Aorta (tissue), 5 donors: ENCODE data around the gene RING1. TPM values are rescaled to one million over a fixed set of nuclear protein-coding genes. Genes with fewer than 3 reads are reported as not detected.

Experiments used
- ATAC-seq: fragments of 200-7000 bp; cut with Tn5 transposase; one replicate; pipeline ENCODE4 v1.9.1; 2022; ENCODE audit warnings: moderate library complexity; ENCODE audit not compliant: low FRiP score
- DNase-seq, 2 donors: peaks; one replicate each; pipeline ENCODE4 v3.0.0-alpha.2; 2020
- H3K27ac ChIP-seq, 2 donors: one replicate each; pipeline ENCODE4 v1.5.1; 2013; ENCODE audit warnings: low read length in 2 of 2, mild to moderate bottlenecking in 2 of 2, moderate library complexity in 2 of 2, control low read depth in 1 of 2, inconsistent platforms in 1 of 2, low read depth in 1 of 2
- H3K27me3 ChIP-seq, 2 donors: one replicate each; pipeline ENCODE4 v1.6.1; 2013; ENCODE audit warnings: control low read depth in 1 of 2, low read length in 1 of 2, mild to moderate bottlenecking in 1 of 2, moderate library complexity in 1 of 2; ENCODE audit not compliant: insufficient read depth in 2 of 2, control insufficient read depth in 1 of 2
- H3K36me3 ChIP-seq, 2 donors: one replicate each; pipeline ENCODE4 v1.6.1; 2013; ENCODE audit warnings: control low read depth in 1 of 2, low read length in 1 of 2, mild to moderate bottlenecking in 1 of 2; ENCODE audit not compliant: insufficient read depth in 2 of 2, control insufficient read depth in 1 of 2
- H3K4me1 ChIP-seq, 2 donors: one replicate each; pipeline ENCODE4 v1.6.1; 2013; ENCODE audit warnings: low read length in 2 of 2, control low read depth in 1 of 2, mild to moderate bottlenecking in 1 of 2, moderate library complexity in 1 of 2; ENCODE audit not compliant: insufficient read depth in 2 of 2, control insufficient read depth in 1 of 2
- H3K4me3 ChIP-seq, 2 donors: one replicate each; pipeline ENCODE4 v1.5.1; 2013; ENCODE audit warnings: low read length in 2 of 2, control low read depth in 1 of 2, mild to moderate bottlenecking in 1 of 2
- H3K9me3 ChIP-seq: one replicate; pipeline ENCODE4 v1.6.1; 2013; ENCODE audit warnings: mild to moderate bottlenecking, low read length; ENCODE audit not compliant: control insufficient read depth
- WGBS, 2 donors: extraction: QIAGEN DNeasy Blood & Tissue Kit; methylation state at CpG; one replicate each; pipeline ENCODE4 v1.1.7; 2013; 5-methylcytosine and 5-hydroxymethylcytosine counted together
- intact Hi-C, 2 donors: fragments of 100-400 bp; cut with DNase I; formaldehyde crosslinking; loops; one replicate each; pipeline versions ENCODE4 v1.14.2 to v1.15.0; 2022
- polyA plus RNA-seq, 2 donors: library from polyadenylated mRNA; stranded (reverse); fragments of 200-250 nt; gene quantifications; one replicate each; pipeline ENCODE4 v1.2.3, GENCODE V29; 2013
- total RNA-seq, 2 donors: library from RNA; stranded (reverse); fragmentation: NEBNext Ultra II Directional; extraction: Animal tissue kit (Norgen Biotek cat#: 25700); gene quantifications; one replicate each; pipeline ENCODE4 v1.2.1, GENCODE V29; 2021
- donor health status: healthy with polysubstance abuse.
- donor health status: Bipolar disorder and iron deficiency.
- donor health status: DM: no; HTN: no; CAD: no.
- donor health status: DM: no; HTN: no; CAD: no.
- donor health status: DM: yes; HTN: yes; CAD: no.

The RING1 gene
- total and polyA plus RNA-seq, 4 donors: 26.4 to 64.0 (median 36.1) TPM

DNA sequence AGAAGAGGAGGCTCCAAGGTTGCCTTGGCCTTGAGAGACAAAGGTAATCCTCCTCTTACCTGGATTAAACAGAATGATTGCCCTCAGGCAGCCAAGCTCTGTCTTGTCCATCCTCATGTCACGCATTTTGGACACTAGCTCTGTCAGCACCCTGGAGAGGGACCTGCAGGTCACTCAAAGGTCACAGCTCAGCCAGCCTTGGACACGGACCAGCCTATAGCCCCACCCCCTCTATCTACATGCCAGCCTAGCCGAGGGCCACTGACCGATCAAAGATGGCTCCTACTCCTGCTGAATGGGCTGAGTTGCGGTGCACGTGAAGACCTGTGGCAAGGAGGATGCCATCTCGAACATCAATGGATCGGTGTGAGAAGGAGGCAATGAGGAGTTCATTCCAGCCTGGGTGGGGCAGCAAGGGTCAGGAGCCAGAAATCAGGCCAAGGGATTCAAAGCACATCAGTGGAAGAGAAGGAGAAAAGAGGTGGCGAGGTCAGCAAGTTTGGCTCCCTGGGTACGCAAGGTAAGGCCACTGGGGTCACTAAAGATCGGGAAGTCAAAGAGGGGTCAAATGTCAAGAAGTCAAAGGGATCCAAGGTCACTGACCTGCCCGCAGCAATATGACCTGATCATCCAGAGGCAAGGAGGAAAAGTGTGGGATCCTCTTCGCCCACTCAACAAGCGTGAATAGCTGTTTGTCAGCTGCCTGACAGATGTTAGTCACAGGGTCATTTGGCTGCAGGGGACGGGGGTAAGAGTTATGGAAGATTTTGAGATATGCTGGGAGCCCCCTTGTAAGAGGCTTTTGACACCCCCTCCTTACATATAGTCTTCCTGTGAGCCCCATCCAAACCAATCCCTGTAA, 12.8 kb upstream of the RING1 start:
- 73% methylated on average over 15 of the region's 15 CpGs for WGBS, 2 donors
- no peaks in the 10 kb centered on the region for H3K27me3 ChIP-seq
- peaks cover 0 to 6% of the 10 kb centered on the region in 2 donors for H3K36me3 ChIP-seq
- H3K4me1 ChIP-seq: no peaks in the 10 kb centered on the region
- H3K4me3 ChIP-seq: no peak overlapping the region
- H3K9me3 ChIP-seq: no peaks in the 10 kb centered on the region
- peak; percentile 11 to 70 for DNase-seq
- no peak overlapping the region for H3K27ac ChIP-seq
- ATAC-seq: no peak
- intact Hi-C loops: loop anchor here (2.0 to 5.0 kb wide), 2 partner anchors 33 to 35 kb away; no protein-coding TSS in a partner anchor

DNA sequence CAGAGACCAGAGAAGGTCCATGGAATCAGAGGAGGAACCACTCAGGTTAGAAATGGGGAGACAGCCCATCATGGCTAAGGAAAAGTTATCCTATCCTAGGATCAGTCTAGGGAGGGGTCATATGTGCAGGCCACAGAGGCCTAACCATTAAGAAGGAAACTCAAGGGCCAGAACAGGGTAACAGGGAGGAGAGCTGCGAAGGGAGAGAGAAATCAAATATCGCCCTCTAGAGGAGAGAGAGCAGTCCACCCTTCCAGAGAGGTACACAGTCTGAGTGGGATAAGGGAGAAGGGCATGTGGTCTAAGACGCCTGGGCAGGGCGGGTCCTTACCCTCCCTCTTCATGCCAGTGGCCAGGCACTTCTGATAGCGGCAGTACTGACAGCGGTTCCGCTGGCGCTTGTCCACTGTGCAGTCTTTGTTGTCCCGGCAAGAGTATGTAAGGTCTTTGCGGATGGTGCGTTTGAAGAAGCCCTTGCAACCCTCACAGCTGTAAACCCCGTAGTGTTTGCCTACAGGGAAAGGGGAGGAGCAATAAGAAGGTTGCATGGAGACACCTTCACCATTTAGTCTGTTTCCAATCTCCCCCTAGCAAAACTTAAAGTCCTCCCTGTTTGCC, 10.8 kb upstream of the RING1 start:
- Histone ChIP-seq H3K9me3 (no peaks in the 10 kb centered on the region), H3K27ac (no peak overlapping the region), H3K4me1 (no peaks in the 10 kb centered on the region), H3K4me3 (no peak overlapping the region), H3K36me3 (peaks cover 0 to 6% of the 10 kb centered on the region in 2 donors), H3K27me3 (no peaks in the 10 kb centered on the region)
- peak; percentile 49 to 75 for DNase-seq
- ATAC-seq: no peak
- WGBS, 2 donors: 31% methylated on average over 12 of the region's 12 CpGs
- intact Hi-C loops: loop anchor here (2.0 to 5.0 kb wide), 2 partner anchors 35 to 37 kb away; no protein-coding TSS in a partner anchor

DNA sequence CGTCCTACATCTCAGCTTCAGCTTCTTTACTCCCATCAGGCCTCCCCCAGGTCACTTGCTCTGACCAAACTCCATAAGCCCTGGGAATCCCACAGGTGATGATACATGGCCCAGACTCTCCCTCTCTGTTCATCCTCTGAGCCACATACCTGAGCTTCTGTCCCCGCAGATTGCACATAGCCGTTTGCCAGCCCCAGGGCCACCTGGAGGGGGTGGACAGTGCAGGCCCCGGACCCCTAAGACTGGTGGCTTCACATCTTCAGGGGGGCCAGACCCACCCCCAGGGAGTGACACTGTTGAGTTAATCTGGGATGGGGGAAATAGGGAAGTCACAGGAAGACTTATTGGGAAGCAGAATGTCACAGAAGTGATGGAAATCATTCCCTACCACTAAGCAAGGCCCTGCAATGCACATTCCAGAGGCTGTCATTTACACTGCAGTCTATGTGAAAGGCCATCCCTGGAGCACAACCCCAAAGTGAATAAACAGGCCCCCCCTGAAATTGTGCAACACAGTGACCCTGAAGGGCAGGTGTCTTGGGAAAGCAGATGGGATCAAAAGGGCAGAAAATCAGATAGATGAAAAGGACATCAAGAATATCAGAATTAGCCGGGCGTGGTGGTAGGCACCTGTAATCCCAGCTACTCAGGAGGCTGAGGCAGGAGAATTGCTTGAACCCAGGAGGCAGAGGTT, 10.0 kb upstream of the RING1 start:
- Histone ChIP-seq H3K4me1 (no peaks in the 10 kb centered on the region), H3K4me3 (no peak overlapping the region), H3K27ac (no peak overlapping the region), H3K36me3 (peaks cover 0 to 6% of the 10 kb centered on the region in 2 donors), H3K27me3 (no peaks in the 10 kb centered on the region), H3K9me3 (no peaks in the 10 kb centered on the region)
- peak; percentile 20 to 51 for DNase-seq
- intact Hi-C loops: loop anchor here in 1 of 2 donors (5.0 kb wide), 1 partner anchor 36 kb away; no protein-coding TSS in a partner anchor
- no peak for ATAC-seq
- 67 to 70% methylated on average over 6 of the region's 6 CpGs for WGBS, 2 donors

DNA sequence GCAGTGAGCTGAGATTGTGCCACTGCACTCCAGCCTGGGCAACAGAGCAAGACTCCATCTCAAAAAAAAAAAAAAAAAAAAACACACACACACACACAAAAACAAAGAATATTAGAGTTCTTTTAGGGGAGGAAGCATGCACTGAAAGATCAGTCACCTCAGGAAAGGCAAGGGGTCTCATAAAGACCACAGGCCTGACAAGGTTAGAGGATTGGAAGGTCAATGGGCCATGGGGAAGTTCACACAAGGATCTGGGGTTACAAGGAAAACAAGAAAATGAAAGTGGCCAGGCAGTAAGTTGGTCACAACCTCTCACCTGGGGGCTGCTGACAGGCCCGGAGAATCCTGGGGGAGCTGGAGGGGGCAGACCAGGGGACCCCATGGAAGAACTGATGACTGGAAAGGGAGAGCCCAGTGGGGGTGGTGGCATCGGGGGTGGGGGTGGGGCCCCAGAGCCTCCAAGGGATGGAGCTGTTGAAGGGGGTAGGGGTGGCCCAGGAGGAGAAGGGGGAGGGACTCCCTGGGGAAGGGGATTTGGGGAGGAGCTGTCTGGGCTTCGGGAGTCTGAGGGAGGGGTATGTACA, 9.4 kb upstream of the RING1 start:
- no peaks in the 10 kb centered on the region for H3K9me3 ChIP-seq
- no peak for ATAC-seq
- H3K27ac ChIP-seq: no peak overlapping the region

DNA sequence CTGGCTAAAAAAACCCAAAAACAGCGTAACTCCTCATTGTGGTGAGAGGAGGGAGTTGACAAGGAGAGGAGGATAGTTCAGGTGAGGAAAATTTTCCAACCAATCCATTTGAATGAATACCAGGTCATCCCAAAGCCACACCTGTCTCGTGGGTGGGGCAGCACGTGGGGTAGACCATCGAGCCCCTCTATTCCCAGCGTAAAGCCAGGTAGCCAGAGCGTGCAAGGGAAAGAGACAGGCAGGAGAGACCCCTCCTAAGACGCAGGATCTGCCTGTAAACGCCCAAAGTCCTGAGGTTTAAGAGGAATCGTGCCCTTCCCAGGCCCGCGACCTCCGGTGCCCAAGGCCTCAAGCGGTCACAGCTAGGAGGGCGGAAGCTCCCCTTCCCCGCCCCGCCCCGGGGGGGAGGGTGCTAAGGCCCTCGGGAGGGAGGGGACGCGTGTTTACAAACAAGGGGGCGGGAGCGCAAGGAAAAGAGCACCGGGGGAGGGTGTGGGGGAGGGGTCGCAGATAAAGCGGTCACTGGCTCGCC, 8.5 kb upstream of the RING1 start:
- H3K27ac ChIP-seq: peak overlapping the region in 1 of 2 donors; percentile 61
- peak; percentile 54 for ATAC-seq
- DNase-seq: peak in 1 of 2 donors; percentile 82
- H3K4me3 ChIP-seq: peak overlapping the region; percentile 36 to 72
- no peaks in the 10 kb centered on the region for H3K9me3 ChIP-seq
- H3K4me1 ChIP-seq: no peaks in the 10 kb centered on the region
- WGBS, 2 donors: 0 to 2% methylated on average over 24 to 26 of the region's 26 CpGs
- intact Hi-C loops: loop anchor here in 1 of 2 donors (2.0 to 10.0 kb wide), 7 partner anchors 37 to 1795 kb away; partner anchors contain the start of genes BRD2, CUTA, GPSM3 and MICA
- H3K27me3 ChIP-seq: no peaks in the 10 kb centered on the region
- peaks cover 0 to 8% of the 10 kb centered on the region in 2 donors for H3K36me3 ChIP-seq

More for the DNA sequence above, 9.4 kb upstream of the RING1 start:
- Histone ChIP-seq H3K36me3 (peaks cover 0 to 8% of the 10 kb centered on the region in 2 donors), H3K4me3 (peak overlapping the region in 1 of 2 donors; percentile 72), H3K4me1 (no peaks in the 10 kb centered on the region), H3K27me3 (no peaks in the 10 kb centered on the region)
- intact Hi-C loops: loop anchor here in 1 of 2 donors (5.0 kb wide), 1 partner anchor 37 kb away; no protein-coding TSS in a partner anchor
- 9 to 26% methylated on average over 2 to 3 of the region's 3 CpGs for WGBS, 2 donors
- DNase-seq: peak in 1 of 2 donors; percentile 22

DNA sequence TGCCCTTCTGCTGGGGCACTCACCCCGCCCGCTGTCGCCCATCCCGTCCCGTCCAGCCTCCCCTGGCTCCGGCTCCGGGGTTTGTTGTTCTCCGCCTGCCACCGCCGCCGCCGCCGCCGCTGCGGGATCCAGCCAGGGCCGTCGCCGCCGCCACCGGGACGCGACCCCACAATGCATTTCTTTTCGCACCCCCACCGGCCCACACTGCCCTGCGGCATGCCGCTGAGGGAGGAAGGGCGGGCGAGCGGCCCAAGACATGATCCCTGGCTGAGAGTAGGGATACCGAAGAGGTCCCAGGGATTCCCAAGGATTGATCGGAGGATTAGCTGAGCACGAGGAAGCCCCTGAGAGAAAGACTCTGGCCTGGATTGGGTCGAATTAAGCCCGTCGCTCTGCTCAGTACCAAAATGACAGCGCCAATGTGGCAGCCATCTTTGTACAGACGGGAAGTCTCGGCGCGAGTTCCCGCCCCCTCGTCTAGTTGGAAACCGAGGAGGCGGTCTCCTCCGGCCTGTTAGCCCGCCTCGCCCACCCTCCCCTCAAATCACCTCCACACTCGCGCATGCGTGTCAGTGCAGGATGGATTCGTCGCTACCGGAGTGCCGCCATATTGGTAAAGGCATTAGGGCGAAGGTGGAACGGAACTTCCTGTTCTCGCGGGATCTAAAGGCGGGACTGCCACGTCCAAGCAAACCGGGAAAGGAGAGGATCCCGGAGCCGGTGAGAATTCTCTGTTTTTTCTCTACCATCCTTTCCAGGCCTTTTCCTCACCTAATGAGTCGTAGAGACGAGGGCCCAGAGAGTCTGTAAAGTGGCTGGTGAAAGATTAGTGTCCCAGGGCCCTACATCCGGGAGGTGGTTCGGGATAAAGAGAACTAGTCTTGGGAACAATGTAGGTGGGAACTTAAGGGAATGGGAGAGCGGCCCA, 7.8 kb upstream of the RING1 start, which contains the start of the genes RXRB and SLC39A7:
Gene RXRB (minus strand): TSS at position 447 of the 928 bp plus-strand sequence. CDS start 189 bp downstream, at position 258.
Gene SLC39A7 (plus strand): TSS at position 649 of the 928 bp plus-strand sequence. CDS start 379 bp downstream, outside the sequence.
- Histone ChIP-seq H3K36me3 (peaks cover 0 to 8% of the 10 kb centered on the region in 2 donors), H3K27me3 (no peaks in the 10 kb centered on the region), H3K4me1 (no peaks in the 10 kb centered on the region), H3K9me3 (no peaks in the 10 kb centered on the region), H3K4me3 (peak within 1 kb of the TSS; percentile 46 to 72), H3K27ac (peak within 1 kb of the TSS; percentile 61 to 64)
- DNase-seq (peak; percentile 100), ATAC-seq (peak; percentile 94)
- WGBS, 2 donors: 0% methylated on average over 67 to 68 of the region's 68 CpGs
- intact Hi-C loops: loop anchor here in 1 of 2 donors (2.0 to 10.0 kb wide), 6 partner anchors 48 to 1796 kb away; partner anchors contain the start of genes BRD2, CUTA, GPSM3 and MICA

DNA sequence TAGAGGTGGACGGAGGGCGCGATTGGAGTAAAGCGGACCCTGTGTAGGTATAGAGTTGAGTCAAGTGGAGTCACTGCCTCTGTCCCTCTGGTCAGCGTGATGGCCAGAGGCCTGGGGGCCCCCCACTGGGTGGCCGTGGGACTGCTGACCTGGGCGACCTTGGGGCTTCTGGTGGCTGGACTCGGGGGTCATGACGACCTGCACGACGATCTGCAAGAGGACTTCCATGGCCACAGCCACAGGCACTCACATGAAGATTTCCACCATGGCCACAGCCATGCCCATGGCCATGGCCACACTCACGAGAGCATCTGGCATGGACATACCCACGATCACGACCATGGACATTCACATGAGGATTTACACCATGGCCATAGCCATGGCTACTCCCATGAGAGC, 7.2 kb upstream of the RING1 start:
- Histone ChIP-seq H3K4me1 (no peaks in the 10 kb centered on the region), H3K27ac (peak overlapping the region; percentile 23 to 64), H3K9me3 (no peaks in the 10 kb centered on the region), H3K4me3 (peak overlapping the region; percentile 46 to 72), H3K36me3 (peaks cover 0 to 3% of the 10 kb centered on the region in 2 donors), H3K27me3 (no peaks in the 10 kb centered on the region)
- DNase-seq (no peak), ATAC-seq (no peak)
- intact Hi-C loops: loop anchor here in 1 of 2 donors (2.0 to 10.0 kb wide), 6 partner anchors 48 to 1796 kb away; partner anchors contain the start of genes BRD2, CUTA, GPSM3 and MICA
- WGBS, 2 donors: 1% methylated on average over 14 of the region's 14 CpGs
